Small intestine (tissue), 7 donors: ENCODE results near the gene DAP3. TPM values are rescaled to one million over a fixed set of nuclear protein-coding genes. Genes with fewer than 3 reads are reported as not detected.
"Not testable (repeated sequence)": the region's sequence is repeated elsewhere in the genome, so short reads cannot be mapped to it uniquely, and the experiment has no call there.

ENCODE experiments used
- DNase-seq, 2 donors: peaks; one replicate each; pipeline versions ENCODE4 v3.0.0 to v3.0.0-alpha.2; 2013
- FAIRE-seq: peaks from 2 replicates; lab custom pipeline; 2012; peaks lifted over from hg19 to GRCh38; lab: Jason Lieb, UNC
- H3K27ac ChIP-seq, 3 donors: one replicate each; pipeline ENCODE4 v1.5.1; 2013; ENCODE audit warnings: low read length in 2 of 3, mild to moderate bottlenecking in 2 of 3, control low read depth in 1 of 3, inconsistent platforms in 1 of 3, low read depth in 1 of 3, moderate library complexity in 1 of 3
- H3K27me3 ChIP-seq, 3 donors: one replicate each; pipeline ENCODE4 v1.6.1; 2013; ENCODE audit warnings: low read length in 3 of 3, inconsistent platforms in 1 of 3; ENCODE audit not compliant: control insufficient read depth in 3 of 3, insufficient read depth in 3 of 3
- H3K36me3 ChIP-seq, 3 donors: one replicate each; pipeline ENCODE4 v1.6.1; 2013; ENCODE audit warnings: low read length in 3 of 3, inconsistent platforms in 1 of 3, low read depth in 1 of 3, mild to moderate bottlenecking in 1 of 3, moderate library complexity in 1 of 3; ENCODE audit not compliant: control insufficient read depth in 3 of 3, insufficient read depth in 2 of 3
- H3K4me1 ChIP-seq, 3 donors: one replicate each; pipeline ENCODE4 v1.6.1; 2013; ENCODE audit warnings: low read length in 2 of 3, inconsistent platforms in 1 of 3, low read depth in 1 of 3, mild to moderate bottlenecking in 1 of 3, moderate library complexity in 1 of 3; ENCODE audit not compliant: control insufficient read depth in 3 of 3, insufficient read depth in 2 of 3
- H3K4me3 ChIP-seq, 3 donors: one replicate each; pipeline ENCODE4 v1.5.1; 2013; ENCODE audit warnings: low read length in 3 of 3, control low read depth in 1 of 3, inconsistent platforms in 1 of 3, low read depth in 1 of 3, mild to moderate bottlenecking in 1 of 3, moderate library complexity in 1 of 3
- H3K9me3 ChIP-seq, 2 donors: one replicate each; pipeline ENCODE4 v1.6.1; 2013; ENCODE audit warnings: low read depth in 1 of 2, low read length in 1 of 2; ENCODE audit not compliant: control insufficient read depth in 2 of 2, insufficient read depth in 1 of 2
- WGBS, 3 donors: extraction: QIAGEN DNeasy Blood & Tissue Kit; methylation state at CpG; one replicate each; pipeline ENCODE4 v1.1.7; 2013; 5-methylcytosine and 5-hydroxymethylcytosine counted together
- polyA plus RNA-seq, 4 donors: library from polyadenylated mRNA; stranded (reverse) in 3 of 4; unstranded in 1 of 4; fragments of 200-250 nt in 3 of 4; fragments of 120-200 nt in 1 of 4; gene quantifications; one replicate each; pipeline versions ENCODE4 v1.2.1 to v1.2.3, GENCODE V29; 2013
- donor health status: healthy with polysubstance abuse.
- donor health status: control.
- donor health status: control.
- donor health status: Bipolar disorder and iron deficiency.
- donor health status: healthy.

Gene DAP3
- polyA plus RNA-seq, 4 donors: 86.5 to 97.8 (median 91.4) TPM

- Histone ChIP-seq H3K4me1 (peaks cover 0 to 3% (median 0%) of the 10 kb centered on the region in 3 donors), H3K4me3 (no peak overlapping the region), H3K27me3 (no peaks in the 10 kb centered on the region), H3K27ac (no peak overlapping the region), H3K9me3 (peaks cover 0 to 8% of the 10 kb centered on the region in 2 donors), H3K36me3 (no peaks in the 10 kb centered on the region)
- FAIRE-seq: no peak
- WGBS, 3 donors: 94 to 96% (median 95%) methylated on average over 13 of the region's 13 CpGs
- DNase-seq: peak in 1 of 2 donors; percentile 48
These were observed 9.6 kb downstream of the DAP3 start for GRCh38 chr1:155698382-155699038.

GRCh38 chr1:155699062-155699461 lies 10.2 kb downstream of the DAP3 start:
- not testable (repeated sequence) for H3K36me3 ChIP-seq, H3K27ac ChIP-seq, DNase-seq, H3K9me3 ChIP-seq, H3K27me3 ChIP-seq, H3K4me3 ChIP-seq, H3K4me1 ChIP-seq, FAIRE-seq
- 88 to 96% (median 95%) methylated on average over 4 of the region's 4 CpGs for WGBS, 3 donors

GRCh38 chr1:155701675-155702074 lies 12.8 kb downstream of the DAP3 start:
- H3K27me3 ChIP-seq, FAIRE-seq, H3K9me3 ChIP-seq, DNase-seq, H3K27ac ChIP-seq, H3K4me1 ChIP-seq, H3K4me3 ChIP-seq, H3K36me3 ChIP-seq: not testable (repeated sequence)
- 32 to 80% (median 70%) methylated on average over 2 of the region's 2 CpGs for WGBS, 3 donors

- 91 to 95% (median 92%) methylated on average over 6 of the region's 6 CpGs for WGBS, 3 donors
- FAIRE-seq: no peak
These were observed 14.3 kb downstream of the DAP3 start for GRCh38 chr1:155703216-155703615.

GRCh38 chr1:155704414-155704813 lies 15.5 kb downstream of the DAP3 start:
- WGBS, 3 donors: 85 to 92% (median 91%) methylated on average over 4 to 5 of the region's 5 CpGs
- DNase-seq, FAIRE-seq, H3K9me3 ChIP-seq, H3K4me3 ChIP-seq, H3K4me1 ChIP-seq, H3K36me3 ChIP-seq, H3K27me3 ChIP-seq, H3K27ac ChIP-seq: not testable (repeated sequence)

More at GRCh38 chr1:155703216-155703615, 14.3 kb downstream of the DAP3 start:
- Histone ChIP-seq H3K9me3 (no peaks in the 10 kb centered on the region), H3K27ac (no peak overlapping the region), H3K36me3 (no peaks in the 10 kb centered on the region), H3K27me3 (no peaks in the 10 kb centered on the region), H3K4me3 (no peak overlapping the region), H3K4me1 (peaks cover 0 to 3% (median 0%) of the 10 kb centered on the region in 3 donors)
- no peak for DNase-seq

- H3K36me3 ChIP-seq: peaks cover 0 to 3% (median 0%) of the 10 kb centered on the region in 3 donors
- peaks cover 0 to 6% of the 10 kb centered on the region in 2 donors for H3K9me3 ChIP-seq
- FAIRE-seq (no peak), DNase-seq (peak in 1 of 2 donors; percentile 49)
- WGBS, 3 donors: 81 to 93% (median 83%) methylated on average over 5 of the region's 5 CpGs
- no peaks in the 10 kb centered on the region for H3K4me1 ChIP-seq
- no peak overlapping the region for H3K4me3 ChIP-seq
- H3K27me3 ChIP-seq: no peaks in the 10 kb centered on the region
- H3K27ac ChIP-seq: no peak overlapping the region
These were observed 17.2 kb downstream of the DAP3 start for GRCh38 chr1:155706139-155706538.

- Histone ChIP-seq H3K9me3 (peaks cover 0 to 6% of the 10 kb centered on the region in 2 donors), H3K36me3 (peaks cover 0 to 5% (median 2%) of the 10 kb centered on the region in 3 donors), H3K4me1 (no peaks in the 10 kb centered on the region), H3K27ac (no peak overlapping the region), H3K4me3 (no peak overlapping the region), H3K27me3 (no peaks in the 10 kb centered on the region)
- DNase-seq (no peak), FAIRE-seq (no peak)
- WGBS, 3 donors: 93 to 100% (median 97%) methylated on average over 3 of the region's 3 CpGs
These were observed 20.5 kb downstream of the DAP3 start for GRCh38 chr1:155709391-155709790.

GRCh38 chr1:155711457-155711856 lies 22.6 kb downstream of the DAP3 start:
- DNase-seq, H3K27me3 ChIP-seq, H3K4me1 ChIP-seq, FAIRE-seq, H3K9me3 ChIP-seq, H3K4me3 ChIP-seq, H3K27ac ChIP-seq: not testable (repeated sequence)
- H3K36me3 ChIP-seq: peaks cover 0 to 11% (median 2%) of the 10 kb centered on the region in 3 donors
- WGBS, 3 donors: 85 to 100% (median 93%) methylated on average over 1 to 2 of the region's 3 CpGs
